HK-2 (cell line): Measurements from ENCODE around the gene FIZ1.

Experiments
- DNase-seq: peaks from one replicate; pipeline ENCODE4 v3.0.0-alpha.2; 2018; ENCODE audit not compliant: unreplicated experiment

The FIZ1 gene

GRCh38 chr19:55613396-55613795 is 14.1 kb upstream of the FIZ1 start:
- no peak for DNase-seq

GRCh38 chr19:55611983-55612645 is 12.8 kb upstream of the FIZ1 start:
- no peak for DNase-seq

GRCh38 chr19:55611300-55611982 is 12.1 kb upstream of the FIZ1 start:
- no peak for DNase-seq

GRCh38 chr19:55609326-55609725 is 10.0 kb upstream of the FIZ1 start:
- DNase-seq, result no peak

- DNase-seq, result no peak
Measured at GRCh38 chr19:55606817-55607216, 7.5 kb upstream of the FIZ1 start.

- no peak for DNase-seq
Measured at GRCh38 chr19:55606471-55606787, 7.1 kb upstream of the FIZ1 start.

GRCh38 chr19:55605637-55606470 is 6.5 kb upstream of the FIZ1 start, which contains the start of gene ZNF865:
TSS of gene ZNF865 (plus strand) at chr19:55605647. CDS start at chr19:55613619, 7,972 bp downstream.
- peak; percentile 88 for DNase-seq

GRCh38 chr19:55605207-55605636 is 5.9 kb upstream of the FIZ1 start:
- peak; percentile 100 for DNase-seq

- no peak for DNase-seq
Measured at GRCh38 chr19:55603581-55604292, 4.4 kb upstream of the FIZ1 start.

GRCh38 chr19:55603115-55603514 is 3.8 kb upstream of the FIZ1 start:
- no peak for DNase-seq

GRCh38 chr19:55602104-55603001 is 3.0 kb upstream of the FIZ1 start:
- no peak for DNase-seq

- no peak for DNase-seq
Measured at GRCh38 chr19:55601084-55601483, 1.8 kb upstream of the FIZ1 start.

GRCh38 chr19:55600662-55601028 is 1.3 kb upstream of the FIZ1 start:
- DNase-seq, result no peak

- DNase-seq, result peak; percentile 91
Measured at GRCh38 chr19:55599842-55600661, 735 bp upstream of the FIZ1 start, which contains the start of gene ZNF524. TSS of gene ZNF524 (plus strand) at chr19:55600288. CDS start at chr19:55602113, 1,825 bp downstream.

GRCh38 chr19:55598719-55599467 is 424 bp downstream of the FIZ1 start:
- peak; percentile 99 for DNase-seq

GRCh38 chr19:55598034-55598433 is 1.3 kb downstream of the FIZ1 start:
- DNase-seq, result no peak

GRCh38 chr19:55597501-55597921 is 1.8 kb downstream of the FIZ1 start:
- DNase-seq, result no peak

- DNase-seq, result no peak
Measured at GRCh38 chr19:55596304-55596703, 3.0 kb downstream of the FIZ1 start.

GRCh38 chr19:55594996-55595545 is 4.2 kb downstream of the FIZ1 start:
- no peak for DNase-seq
